SW480 (cell line): ENCODE measurements around the gene CALCOCO2.

Source experiments
- DNase-seq: peaks from one replicate; pipeline ENCODE4 v3.0.0-alpha.2; 2016; ENCODE audit warnings: low spot score

Gene CALCOCO2

DNA sequence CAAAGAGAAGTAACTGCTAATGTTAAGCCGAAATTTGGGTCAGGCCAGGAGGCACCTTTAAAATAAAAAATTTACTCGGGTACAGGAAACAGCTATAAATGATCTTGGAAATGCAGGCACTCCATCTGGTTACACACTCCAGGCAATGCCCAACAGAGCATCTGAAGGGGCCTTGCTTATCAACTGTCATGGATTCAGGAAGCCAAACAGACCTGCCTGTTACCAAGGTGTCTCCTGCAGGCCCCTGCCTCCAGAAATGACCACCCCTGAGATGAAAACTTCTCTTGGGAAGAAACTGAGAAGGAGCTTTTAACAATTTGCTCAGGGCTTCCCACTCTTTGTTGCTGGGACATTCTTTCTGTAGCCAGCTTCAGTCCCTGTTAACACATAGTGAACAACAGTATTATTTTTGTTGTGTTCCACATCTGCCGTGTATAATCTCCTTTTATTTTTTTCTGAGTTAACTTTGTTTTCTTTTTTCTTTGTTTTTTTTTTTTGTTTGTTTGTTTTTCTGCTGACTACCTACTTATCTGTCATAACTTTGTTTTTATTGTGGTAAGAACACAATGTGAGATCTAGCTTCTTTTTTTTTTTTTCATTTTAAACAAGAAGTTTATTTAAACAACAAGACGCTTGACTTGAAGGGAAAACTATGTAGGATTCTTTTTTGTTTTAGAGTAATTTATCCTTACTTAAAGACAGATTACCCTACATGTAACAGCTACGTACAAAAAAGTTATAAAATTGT, 43.0 kb downstream of the CALCOCO2 start:
- no peak for DNase-seq

DNA sequence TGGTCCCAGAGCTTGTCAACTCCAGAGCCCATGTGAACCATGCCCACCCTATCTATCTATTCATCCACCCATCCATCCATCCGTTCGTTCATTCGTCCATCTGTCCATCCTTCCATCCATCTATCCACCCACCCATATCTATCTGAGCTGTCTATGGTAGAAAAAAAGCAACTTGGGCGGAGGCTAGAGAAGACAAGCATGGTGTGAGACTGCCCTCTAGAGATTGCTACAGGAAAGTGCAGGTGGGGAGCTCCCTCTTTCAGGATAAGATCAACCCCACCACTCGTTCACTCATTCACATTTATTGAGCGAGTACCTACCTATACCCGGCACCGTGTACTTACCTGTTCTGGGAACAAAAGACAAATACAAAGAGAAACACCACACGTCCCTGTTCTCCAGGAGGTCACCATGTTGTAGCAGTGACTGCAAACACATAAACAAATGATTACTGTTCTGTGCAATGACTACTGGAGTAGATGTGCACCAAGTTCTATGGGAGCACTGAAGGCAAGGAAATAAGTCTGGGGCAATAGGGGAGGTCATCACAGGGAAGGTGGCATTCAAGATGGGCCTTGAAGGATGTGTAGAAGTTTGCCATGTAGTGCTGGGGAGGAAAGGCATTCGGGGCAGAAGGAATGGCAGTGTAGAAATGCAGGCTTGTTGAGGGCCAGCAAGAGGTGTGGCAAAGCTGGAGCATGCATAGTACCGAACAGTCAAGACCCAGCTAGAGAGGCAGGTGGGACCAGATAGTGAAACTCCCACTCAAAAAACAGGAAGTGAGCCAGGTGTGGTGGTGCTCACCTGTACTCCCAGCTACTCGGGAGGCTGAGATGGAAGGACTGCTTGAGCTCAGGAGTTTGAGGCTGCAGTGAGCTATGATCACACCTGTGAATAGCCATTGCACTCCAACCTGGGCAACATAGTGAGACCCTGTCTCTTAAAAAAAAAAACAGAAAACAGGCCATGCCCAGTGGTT, 48.4 kb downstream of the CALCOCO2 start:
- peak; percentile 81 for DNase-seq

DNA sequence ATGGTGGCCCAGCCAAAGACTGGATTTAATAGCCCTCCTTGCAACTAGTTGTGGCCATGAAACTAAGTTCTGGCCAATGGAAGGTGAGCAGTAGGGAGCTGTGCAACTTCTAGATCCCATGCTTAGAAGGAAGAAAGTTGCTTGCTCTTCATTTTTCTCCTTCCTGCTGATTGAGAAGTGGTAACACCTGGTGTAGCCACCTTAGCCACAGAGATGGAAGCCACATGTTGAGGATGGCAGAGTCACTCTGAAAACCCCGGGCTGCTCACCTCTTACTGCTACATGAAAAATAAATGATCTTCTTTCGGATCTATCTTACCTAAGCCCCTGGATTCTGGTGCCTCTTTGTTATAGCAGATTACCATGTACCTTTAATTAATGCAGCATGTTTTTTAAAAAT, 51.4 kb downstream of the CALCOCO2 start:
- no peak for DNase-seq

DNA sequence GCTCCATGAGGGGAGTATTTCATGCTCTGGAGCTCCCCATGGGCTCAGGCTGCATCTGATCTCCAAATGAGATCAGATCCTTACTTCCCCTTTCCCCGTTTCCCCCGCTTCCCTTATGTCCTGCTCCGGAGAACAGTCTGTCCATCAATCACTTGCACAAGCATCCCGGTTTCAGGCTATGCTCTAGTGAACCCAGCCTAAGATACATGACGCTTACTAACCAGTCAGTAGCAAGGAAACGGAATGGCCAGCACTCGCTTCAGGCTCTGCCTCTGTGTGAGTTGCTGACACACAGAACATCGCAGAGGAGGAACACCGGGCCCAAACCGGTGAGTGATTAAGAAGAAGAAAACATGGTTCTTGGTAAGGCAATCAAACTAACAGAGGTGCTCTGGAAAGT, 52.3 kb downstream of the CALCOCO2 start:
- no peak for DNase-seq

DNA sequence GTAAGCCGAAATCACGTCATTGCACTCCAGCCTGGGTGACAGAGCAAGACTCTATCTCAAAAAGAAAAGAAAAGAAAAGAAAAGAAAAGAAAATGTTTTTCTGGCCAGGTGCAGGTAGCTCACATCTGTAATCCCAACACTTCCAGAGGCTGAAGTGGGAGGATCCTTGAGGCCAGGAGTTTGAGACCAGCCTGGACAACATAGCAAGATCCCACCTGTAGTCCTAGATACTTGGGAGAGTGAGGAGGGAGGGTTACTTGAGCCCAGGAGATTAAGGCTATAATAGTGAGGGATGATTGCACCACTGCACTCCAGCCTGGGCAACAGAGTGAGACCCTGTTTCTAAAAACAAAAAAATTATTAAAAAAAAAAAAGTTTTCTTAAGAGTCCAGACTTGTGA, 59.3 kb downstream of the CALCOCO2 start:
- no peak for DNase-seq

DNA sequence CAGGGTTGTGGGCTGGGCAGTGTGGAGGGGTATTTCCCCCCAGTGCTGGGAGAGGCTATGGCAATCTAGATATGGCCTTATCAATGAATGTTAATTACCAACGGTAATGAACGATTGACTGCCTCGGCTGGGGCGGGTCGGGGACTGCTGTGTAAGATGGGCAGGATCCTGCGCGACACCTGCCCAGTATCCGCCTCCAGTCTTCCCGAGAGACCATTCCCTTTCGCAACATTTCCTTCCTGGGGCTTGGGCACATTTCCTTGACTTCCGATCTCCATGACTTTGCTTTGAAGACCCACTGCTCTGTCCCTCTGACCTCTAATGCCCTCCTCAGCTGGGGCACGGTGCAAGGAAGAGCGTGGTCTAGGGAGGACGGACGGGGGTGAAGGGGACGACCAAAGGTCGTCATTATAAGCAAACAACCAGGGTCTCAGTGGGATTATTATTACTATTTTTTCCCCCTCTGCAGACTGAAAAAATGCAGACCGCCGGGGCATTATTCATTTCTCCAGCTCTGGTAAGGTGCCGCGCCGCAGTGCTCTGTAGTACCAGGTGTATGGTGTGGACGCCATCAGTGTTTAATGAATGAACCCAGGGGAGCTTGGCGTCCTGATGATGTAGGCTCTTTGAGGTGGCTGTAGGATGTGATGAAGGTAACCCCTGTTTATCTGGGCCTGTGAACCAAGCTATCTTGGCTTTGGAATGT, 62.3 kb downstream of the CALCOCO2 start:
- DNase-seq, result no peak

DNA sequence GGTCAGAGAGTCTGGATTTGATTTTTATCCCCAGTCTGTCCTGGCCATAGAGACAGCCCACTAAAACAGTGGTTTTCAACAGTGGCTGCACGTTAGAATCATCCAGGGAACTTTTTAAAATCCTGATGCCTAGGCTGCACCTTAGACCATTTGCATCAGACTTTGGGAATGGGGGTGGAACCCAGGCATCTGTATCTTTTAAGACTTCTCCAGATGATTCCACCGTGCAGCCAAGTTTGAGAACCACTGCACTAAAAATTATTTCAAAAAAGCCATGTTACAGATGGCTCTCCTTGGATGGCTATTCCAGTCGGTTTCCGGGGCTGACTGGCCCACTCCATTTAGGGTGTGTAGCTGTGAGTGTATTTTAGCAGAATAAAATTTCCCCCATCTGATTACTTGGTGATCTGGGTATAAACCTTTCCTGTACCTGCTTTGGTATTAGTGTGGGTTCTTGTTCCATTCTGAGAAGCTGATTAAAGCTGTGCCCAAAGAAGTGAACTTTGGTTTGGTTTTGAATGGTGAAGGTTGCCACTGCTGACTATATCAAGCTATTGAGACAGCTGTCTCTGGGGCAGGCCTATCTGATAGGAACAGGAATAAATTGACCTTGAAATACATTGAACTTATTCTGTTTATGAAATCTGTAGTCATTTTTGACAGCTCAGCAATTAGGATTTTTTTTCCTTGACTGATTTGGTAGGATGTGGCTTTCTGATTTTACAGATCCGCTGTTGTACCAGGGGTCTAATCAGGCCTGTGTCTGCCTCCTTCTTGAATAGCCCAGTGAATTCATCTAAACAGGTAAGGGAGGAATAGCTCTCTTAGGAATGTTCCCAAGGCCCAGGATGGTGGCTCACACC, 63.0 kb downstream of the CALCOCO2 start:
- DNase-seq, result no peak

DNA sequence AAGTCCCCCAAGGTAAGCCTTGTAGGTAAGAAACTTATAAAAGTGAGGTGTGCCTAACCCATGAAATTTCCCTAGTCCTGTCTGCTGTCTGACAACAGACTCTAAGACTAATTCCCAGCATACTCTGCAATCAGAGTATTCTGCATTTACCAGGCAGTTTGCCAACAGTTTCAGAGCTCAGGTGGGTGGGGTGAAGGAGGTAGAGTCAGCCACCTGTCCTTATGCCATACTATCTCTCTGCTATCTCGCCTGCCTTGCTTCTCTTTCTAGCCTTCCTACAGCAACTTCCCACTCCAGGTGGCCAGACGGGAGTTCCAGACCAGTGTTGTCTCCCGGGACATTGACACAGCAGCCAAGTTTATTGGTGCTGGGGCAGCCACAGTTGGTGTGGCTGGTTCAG, 64.1 kb downstream of the CALCOCO2 start:
- no peak for DNase-seq

DNA sequence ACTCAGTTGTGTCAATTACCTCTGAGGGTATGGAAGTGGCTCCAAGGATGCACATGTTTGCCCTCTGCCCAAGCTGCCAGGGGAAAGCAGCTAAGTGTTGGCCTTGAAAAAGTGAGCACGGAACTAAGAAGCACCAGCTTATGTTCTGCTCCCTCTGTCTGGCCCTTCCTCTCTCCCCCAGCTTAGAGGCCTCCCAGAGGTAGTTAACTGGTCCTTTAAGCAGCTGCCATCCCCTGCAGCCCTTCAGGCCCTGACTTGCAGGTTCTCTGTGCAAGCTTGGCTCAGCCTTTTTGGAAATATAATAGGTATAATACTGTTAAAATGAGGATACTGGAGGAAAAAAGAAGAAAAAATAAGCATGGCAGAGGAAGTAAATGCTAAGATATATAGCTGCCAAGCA, 70.4 kb downstream of the CALCOCO2 start:
- no peak for DNase-seq

DNA sequence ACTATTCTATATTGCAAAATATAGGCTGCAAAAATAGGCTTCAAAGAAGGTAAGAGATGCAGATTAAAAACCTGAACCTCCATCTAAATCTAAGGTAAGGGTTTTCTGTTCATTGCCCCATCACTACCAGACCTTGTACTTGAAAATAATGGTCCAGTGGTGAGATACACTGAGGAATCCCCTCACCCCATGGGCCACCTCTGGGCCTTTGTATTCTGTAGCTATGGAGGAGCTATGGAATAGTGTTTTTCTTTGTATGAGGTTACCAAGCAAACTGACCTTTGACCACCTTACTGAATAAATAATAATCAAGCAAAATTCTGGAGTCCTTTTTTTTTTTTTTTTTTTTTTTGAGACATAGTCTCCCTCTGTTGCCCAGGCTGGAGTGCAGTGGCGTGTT, 72.6 kb downstream of the CALCOCO2 start:
- no peak for DNase-seq

DNA sequence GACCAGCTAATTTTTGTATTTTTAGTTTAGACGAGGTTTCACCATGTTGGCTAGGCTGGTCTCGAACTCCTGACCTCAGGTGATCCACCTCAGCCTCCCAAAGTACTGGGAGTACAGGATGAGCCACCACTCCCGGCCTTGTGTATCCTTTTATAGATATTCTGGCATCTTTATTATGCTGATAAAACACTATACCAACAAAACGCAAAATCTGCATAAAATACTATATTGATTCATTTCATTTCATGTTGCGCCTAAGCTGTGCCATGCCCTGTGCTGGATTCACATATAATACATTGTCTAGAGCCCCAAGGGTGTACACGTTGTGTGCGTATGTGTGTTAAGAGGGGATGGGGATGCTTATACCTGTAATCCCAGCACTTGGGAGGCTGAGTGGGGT, 73.6 kb downstream of the CALCOCO2 start:
- DNase-seq, result no peak

DNA sequence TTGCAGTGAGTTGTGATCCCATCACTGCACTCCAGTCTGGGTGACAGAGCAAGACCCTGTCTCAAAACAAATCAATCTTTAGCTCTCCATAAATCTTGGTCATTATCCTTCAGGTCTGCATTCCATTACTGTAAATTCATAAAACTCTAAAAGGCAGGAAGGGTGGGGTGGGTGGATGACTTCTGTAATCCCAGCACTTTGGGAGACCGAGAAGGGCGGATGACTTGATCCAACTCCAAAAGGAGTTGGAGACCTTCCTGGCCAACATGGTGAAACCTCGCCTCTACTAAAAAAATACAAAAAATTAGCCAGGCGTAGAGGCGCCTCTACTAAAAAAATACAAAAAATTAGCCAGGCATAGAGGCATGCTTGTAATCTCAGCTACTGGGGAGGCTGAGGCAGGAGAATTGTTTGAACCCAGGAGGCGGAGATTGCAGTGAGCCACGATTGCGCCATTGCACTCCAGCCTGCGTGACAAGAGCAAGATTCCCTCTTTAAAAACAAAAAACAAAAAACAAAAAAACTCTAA, 75.2 kb downstream of the CALCOCO2 start:
- no peak for DNase-seq

DNA sequence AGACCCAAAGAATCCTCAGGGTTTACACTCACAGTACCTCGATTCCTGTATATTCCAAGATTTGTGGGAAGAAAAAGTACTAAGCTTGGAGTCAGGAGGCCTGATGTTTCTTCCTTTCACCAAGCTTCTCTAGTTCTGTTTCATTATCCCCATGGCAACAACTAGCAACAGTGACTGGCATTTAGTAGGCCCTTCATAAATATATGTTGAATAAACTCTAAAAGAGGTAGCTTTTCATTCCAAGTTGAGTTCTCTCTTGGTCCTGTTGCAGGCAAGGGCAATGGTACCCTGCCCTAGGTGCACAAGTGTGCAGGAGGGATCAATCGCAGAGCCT, 76.8 kb downstream of the CALCOCO2 start:
- DNase-seq, result no peak

DNA sequence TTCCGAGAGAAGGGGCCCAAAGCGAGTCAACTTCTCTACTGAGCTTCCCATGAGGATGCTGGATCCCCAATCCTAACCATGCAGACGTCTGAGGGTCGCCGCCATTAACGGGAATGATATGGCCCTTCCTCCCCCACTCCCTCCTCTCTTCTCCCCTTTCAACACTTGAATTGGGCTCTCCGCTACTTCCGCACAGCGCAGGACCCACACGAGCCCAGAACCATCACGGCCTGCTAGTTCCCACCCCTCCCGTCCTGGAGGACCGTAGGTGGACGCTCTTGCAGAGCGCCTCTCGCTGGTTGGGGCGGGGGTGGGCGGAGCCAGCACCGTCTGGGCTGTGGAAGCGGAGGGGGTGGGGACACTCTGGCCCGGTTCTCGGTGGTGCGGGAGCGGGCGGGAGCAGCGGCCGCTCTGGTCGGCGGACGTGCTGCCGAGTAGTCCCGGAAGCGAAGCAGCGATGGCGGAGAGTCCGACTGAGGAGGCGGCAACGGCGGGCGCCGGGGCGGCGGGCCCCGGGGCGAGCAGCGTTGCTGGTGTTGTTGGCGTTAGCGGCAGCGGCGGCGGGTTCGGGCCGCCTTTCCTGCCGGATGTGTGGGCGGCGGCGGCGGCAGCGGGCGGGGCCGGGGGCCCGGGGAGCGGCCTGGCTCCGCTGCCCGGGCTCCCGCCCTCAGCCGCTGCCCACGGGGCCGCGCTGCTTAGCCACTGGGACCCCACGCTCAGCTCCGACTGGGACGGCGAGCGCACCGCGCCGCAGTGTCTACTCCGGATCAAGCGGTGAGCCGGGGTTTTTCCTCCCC, 77.4 kb downstream of the CALCOCO2 start, which contains the start of gene UBE2Z:
TSS of gene UBE2Z (plus strand) at position 361 of the 797 bp plus-strand sequence. CDS start at position 458, 97 bp downstream.
- DNase-seq, result peak; percentile 91

DNA sequence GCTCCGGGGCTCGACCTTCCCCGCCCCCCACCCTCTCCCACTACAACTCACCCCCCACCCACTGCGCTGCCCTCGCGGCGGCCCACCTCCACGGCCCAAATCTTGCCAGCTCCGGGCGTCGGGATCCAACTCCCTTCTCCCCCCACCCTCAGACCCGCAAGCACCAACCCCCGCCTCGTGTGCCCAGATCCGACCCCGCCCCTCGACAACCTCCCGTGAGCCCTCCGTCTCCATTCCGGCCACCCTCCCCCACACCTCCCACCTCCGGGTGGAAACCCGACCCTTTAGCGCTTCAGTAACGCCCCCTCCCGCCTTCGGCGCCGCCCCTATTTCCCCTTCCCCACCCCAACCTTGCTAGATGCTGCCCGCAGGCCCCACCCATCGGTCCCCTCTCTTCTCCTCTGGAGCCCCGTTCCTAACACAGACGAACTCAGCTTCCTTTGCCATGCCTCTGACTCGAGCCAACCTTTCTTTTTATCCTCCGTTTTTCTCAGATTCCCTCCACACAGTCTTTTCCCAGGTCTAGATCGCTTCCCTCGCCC, 78.1 kb downstream of the CALCOCO2 start:
- peak; percentile 84 for DNase-seq

DNA sequence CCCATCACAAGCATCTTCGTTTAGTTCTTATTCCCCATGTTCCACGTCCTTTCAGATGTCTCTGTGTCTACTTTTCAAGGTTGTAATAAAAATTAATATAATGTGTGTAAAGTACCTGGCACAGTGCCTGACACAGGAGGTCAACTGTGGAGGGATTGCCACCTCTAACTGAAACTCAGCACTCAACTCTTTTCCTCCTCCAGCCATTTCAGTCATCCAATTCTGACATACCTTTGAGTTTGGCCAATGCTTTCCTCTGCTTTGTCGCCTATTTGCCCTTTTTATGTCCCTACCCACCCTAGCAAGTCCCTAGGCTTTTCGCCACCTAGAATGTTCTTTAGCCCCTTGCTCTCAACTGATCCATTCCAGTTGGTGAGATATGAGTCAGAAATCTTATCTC, 78.9 kb downstream of the CALCOCO2 start:
- DNase-seq, result no peak

DNA sequence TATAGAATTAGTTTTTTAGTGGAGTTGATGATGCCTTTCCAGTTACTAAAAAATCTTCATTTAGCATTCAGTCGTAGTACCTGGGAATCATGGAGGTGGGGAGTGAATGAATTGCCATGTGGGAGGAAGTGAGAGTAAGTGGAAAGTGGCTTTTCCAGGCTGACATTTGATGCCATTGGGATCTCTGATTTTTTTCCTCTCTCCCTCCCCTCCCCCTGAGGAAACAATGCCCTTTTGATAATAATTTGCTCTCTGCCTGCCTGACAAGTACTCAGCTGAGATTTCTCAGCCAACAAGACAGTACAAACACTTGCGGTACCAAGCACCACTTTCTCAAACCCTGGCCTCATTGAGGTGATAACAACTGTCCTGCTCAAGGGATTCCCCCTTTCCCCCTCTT, 79.5 kb downstream of the CALCOCO2 start:
- DNase-seq, result no peak

DNA sequence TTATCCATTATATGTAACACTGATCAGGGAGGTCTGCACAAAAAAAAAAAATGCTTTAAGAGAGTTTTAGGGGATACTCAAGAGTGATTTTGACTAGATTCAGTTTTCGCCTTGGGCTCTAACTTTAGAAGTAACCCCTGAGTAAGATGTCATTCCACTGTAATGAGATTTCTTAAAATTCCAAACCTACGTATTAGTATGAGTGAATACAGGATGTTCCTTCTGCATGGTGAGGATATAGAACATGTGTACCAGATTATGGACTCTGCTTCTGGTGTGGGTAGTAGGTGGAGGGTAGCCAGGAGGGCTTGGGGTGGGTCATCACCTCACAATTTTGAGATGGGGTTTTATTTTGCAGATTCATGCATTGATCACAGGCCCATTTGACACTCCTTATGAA, 81.6 kb downstream of the CALCOCO2 start:
- DNase-seq, result no peak
